ENCODE results near the gene MRPL53. TPM values are rescaled to one million over a fixed set of nuclear protein-coding genes. Genes with fewer than 3 reads are reported as not detected.

Gene MRPL53
- total and polyA plus RNA-seq, 2 of the 4 experiments (the other 2 are of a cell fraction): 5.2 to 39.0 TPM

DNA sequence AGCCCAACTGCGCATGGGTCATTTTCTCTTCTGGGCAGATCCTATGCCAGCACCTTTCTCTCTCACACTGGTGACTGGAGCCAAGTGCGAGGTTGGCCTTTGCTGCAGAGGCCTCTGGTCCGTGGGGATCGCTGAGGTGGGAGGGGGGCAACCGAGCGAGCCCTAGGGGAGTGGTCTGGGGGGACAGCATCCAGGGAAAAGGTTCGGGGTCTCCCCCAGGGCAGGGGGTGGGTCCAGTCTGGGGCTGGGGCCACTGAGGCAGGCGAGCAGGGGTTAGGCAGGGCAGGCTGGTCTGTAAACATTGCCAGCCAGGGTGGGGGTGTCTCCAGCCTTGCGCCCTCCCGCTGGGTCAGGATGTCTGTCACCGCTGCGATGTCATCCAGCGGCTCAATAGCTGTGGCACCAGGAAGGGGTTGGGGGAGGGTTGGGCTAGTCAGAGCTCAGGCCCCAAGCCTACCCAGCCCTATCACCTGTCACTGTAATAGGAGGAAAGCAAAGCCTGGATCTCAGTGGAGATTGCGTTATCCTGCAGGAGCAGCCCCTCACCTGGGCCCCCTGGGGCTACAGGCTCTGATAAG is 46.2 kb downstream of the MRPL53 start:
- H3K79me1 ChIP-seq (ENCODE audit: low read depth in 1 of 2, low read length in 2 of 2): peaks cover 2 to 8% of the 10 kb centered on the region in 2 experiments; a peak in 2 of 4 replicates
- ChIA-PET CTCF (no interaction called here), POLR2A (ENCODE audit: unreplicated experiment) (no interaction called here)
- ATAC-seq (ENCODE audit: low read depth) (no peak), DNase-seq (no peak)
- no peaks in the 10 kb centered on the region for H3K9me3 ChIP-seq (ENCODE audit: control insufficient read depth, insufficient read depth, low read length)
- no peak overlapping the region for H3K9ac ChIP-seq (ENCODE audit: low read depth, low read length)
- in situ Hi-C loops (cut with MboI; ENCODE audit: low sequenced_read_pairs) (no loop called here), intact Hi-C loops (cut with micrococcal nuclease) (no loop called here), dilution Hi-C loops (cut with HindIII; ENCODE audit: low sequenced_read_pairs, unreplicated experiment) (no loop called here)
- no peak overlapping the region for H4K5ac ChIP-seq (ENCODE audit: low read depth, low read length)
- H3K4me1 ChIP-seq (ENCODE audit: control insufficient read depth, insufficient read depth, low read length): peaks cover 3% of the 10 kb centered on the region
- no peak overlapping the region for H2AK9ac ChIP-seq (replicated peaks; ENCODE audit: low read depth, low read length, poor library complexity)
- no peak overlapping the region for H3K56ac ChIP-seq (ENCODE audit: extremely low read depth, insufficient read depth, low read length)
- H3K4me2 ChIP-seq (ENCODE audit: low read depth, low read length): no peak overlapping the region
- no peak overlapping the region for H3K14ac ChIP-seq (replicated peaks; ENCODE audit: low read depth, low read length)
- no peak for TF ChIP-seq CEBPB (IDR thresholded peaks at IDR 0.05; ENCODE audit: low read depth, low read length)
- TF ChIP-seq MAZ (IDR thresholded peaks at IDR 0.05; ENCODE audit: borderline replicate concordance, low read depth, low read length): no peak
- no peak for TF ChIP-seq USF2 (IDR thresholded peaks at IDR 0.05; ENCODE audit: low read depth, low read length)
- no peak for TF ChIP-seq FOS (IDR thresholded peaks at IDR 0.05; ENCODE audit: low read depth, low read length)
- no peak for TF ChIP-seq RCOR1 (IDR thresholded peaks at IDR 0.05; ENCODE audit: insufficient replicate concordance, low read length)
- TF ChIP-seq NFE2L2 (IDR thresholded peaks at IDR 0.05; ENCODE audit: low read depth, low read length): no peak
- no peak for TF ChIP-seq MAFK (IDR thresholded peaks at IDR 0.05; ENCODE audit: low read depth, low read length)
- no peak for TF ChIP-seq POLR2A (IDR thresholded peaks at IDR 0.05; ENCODE audit: low read depth, low read length)
- TF ChIP-seq CHD1 (IDR thresholded peaks at IDR 0.05; ENCODE audit: low read depth, low read length): no peak
- TF ChIP-seq, protein P1, sequence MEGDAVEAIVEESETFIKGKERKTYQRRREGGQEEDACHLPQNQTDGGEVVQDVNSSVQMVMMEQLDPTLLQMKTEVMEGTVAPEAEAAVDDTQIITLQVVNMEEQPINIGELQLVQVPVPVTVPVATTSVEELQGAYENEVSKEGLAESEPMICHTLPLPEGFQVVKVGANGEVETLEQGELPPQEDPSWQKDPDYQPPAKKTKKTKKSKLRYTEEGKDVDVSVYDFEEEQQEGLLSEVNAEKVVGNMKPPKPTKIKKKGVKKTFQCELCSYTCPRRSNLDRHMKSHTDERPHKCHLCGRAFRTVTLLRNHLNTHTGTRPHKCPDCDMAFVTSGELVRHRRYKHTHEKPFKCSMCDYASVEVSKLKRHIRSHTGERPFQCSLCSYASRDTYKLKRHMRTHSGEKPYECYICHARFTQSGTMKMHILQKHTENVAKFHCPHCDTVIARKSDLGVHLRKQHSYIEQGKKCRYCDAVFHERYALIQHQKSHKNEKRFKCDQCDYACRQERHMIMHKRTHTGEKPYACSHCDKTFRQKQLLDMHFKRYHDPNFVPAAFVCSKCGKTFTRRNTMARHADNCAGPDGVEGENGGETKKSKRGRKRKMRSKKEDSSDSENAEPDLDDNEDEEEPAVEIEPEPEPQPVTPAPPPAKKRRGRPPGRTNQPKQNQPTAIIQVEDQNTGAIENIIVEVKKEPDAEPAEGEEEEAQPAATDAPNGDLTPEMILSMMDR (conservative IDR thresholded peaks at IDR 0.05; ENCODE audit: low read depth, low read length): no peak
- TF ChIP-seq BHLHE40 (IDR thresholded peaks at IDR 0.05; ENCODE audit: low read depth, low read length): no peak
- no peak for TF ChIP-seq MXI1 (IDR thresholded peaks at IDR 0.05; ENCODE audit: borderline replicate concordance, low read depth, low read length)
- TF ChIP-seq, protein P2, sequence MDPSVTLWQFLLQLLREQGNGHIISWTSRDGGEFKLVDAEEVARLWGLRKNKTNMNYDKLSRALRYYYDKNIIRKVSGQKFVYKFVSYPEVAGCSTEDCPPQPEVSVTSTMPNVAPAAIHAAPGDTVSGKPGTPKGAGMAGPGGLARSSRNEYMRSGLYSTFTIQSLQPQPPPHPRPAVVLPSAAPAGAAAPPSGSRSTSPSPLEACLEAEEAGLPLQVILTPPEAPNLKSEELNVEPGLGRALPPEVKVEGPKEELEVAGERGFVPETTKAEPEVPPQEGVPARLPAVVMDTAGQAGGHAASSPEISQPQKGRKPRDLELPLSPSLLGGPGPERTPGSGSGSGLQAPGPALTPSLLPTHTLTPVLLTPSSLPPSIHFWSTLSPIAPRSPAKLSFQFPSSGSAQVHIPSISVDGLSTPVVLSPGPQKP (IDR thresholded peaks at IDR 0.05; ENCODE audit: borderline replicate concordance, low read depth, low read length): no peak
- no peak overlapping the region for H2BK15ac ChIP-seq (ENCODE audit: low read depth, low read length)
- H2AFZ ChIP-seq (replicated peaks; ENCODE audit: low read length, poor library complexity): no peak overlapping the region
- no peak overlapping the region for H2BK20ac ChIP-seq (ENCODE audit: low read depth, low read length)
- no peak overlapping the region for H2BK120ac ChIP-seq (ENCODE audit: low read depth, low read length)
- H4K91ac ChIP-seq (ENCODE audit: insufficient read depth, low read depth, low read length): no peak overlapping the region
- no peak overlapping the region for H3K23ac ChIP-seq (ENCODE audit: low read depth, low read length)
- H4K20me1 ChIP-seq (ENCODE audit: insufficient read depth, low read length): 0 out of 2 replicates have a peak, but pooled peaks cover 3% of the 10 kb centered on the region
- H2BK5ac ChIP-seq (ENCODE audit: low read depth, low read length, poor library complexity, severe bottlenecking): no peak overlapping the region
- no peak overlapping the region for H3K4ac ChIP-seq (ENCODE audit: low read depth, low read length)
- peaks cover 60% of the 10 kb centered on the region for H3K36me3 ChIP-seq (ENCODE audit: control insufficient read depth, insufficient read depth, low read length)
- peaks cover 5% of the 10 kb centered on the region for H3K9me1 ChIP-seq (ENCODE audit: insufficient read depth, low read length)
- no TSS peak for BruUV-seq (replicated peaks)
- no peaks in the 10 kb centered on the region for H3K27me3 ChIP-seq (ENCODE audit: control insufficient read depth, insufficient read depth, low read length)
- WGBS, 2 experiments (ENCODE audit: extremely low coverage in 2 of 2, insufficient read length in 1 of 2): no CpG with 5 or more reads among the region's 14 CpGs
- no peak overlapping the region for H3K27ac ChIP-seq (ENCODE audit: insufficient read depth, low read length)
- no peak overlapping the region for H3K18ac ChIP-seq (ENCODE audit: low read depth, low read length)
- no peak overlapping the region for H2AK5ac ChIP-seq (ENCODE audit: low read depth, low read length)
- no peak overlapping the region for H4K8ac ChIP-seq (ENCODE audit: low read depth in 2 of 2, low read length in 2 of 2)
- no peak overlapping the region for H3K4me3 ChIP-seq (ENCODE audit: insufficient read depth, low read depth, low read length)
